GM20000 (cell line): ENCODE measurements around the gene SPTBN4.
"Not testable (repeated sequence)": the region's sequence is repeated elsewhere in the genome, so short reads cannot be mapped to it uniquely, and the experiment has no call there.

ENCODE experiments used
- DNase-seq: peaks from one replicate; pipeline ENCODE4 v3.0.0; 2012; ENCODE audit warnings: low spot score
- TF ChIP-seq, protein P1 (sequence below): IDR thresholded peaks from 2 replicates; pipeline ENCODE4 v1.5.1; 2012; ENCODE audit warnings: mild to moderate bottlenecking, control low read depth; ENCODE audit errors: extremely low read depth, missing control alignments

Gene SPTBN4

DNA sequence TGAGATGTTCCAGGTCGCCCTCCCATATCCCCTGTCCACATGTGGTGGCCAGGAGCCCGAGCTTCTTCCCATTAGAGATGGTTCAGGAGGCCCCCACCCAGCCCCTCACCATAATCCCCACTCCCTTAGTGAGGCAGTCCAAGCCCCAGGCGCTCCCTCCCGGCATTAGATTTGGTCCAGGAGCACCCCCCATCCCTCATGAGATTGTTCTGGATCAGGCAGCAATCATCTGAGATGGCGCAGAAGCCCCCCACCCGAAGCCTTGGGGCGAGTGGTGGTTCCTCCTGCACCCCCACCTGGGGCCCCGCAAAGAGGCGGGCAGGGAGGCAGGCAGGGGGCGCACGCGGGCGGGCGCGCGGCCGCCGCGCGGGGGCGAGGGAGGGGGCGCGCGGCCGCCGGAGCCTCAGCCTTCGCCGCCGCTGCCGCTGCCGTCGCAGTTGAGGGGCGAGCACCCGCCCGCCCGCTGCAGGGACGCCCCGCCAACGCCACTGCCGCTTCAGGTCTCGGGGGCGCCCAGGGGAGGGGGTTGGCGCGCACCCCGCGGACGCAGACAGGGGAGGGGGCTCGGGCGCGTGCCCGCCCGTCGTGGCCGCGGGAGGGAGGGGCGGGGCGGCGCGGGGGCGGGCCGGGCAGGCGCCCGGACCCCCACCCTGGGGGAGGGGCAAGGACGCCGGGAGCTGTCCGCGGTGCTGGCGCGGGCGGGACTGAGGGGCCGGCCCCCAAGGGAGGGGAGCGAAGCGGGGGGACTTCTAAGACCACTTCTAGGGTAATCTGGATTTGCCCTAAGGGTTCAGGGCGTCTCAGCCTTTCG is 63.5 kb downstream of the SPTBN4 start:
- TF ChIP-seq, protein P1, sequence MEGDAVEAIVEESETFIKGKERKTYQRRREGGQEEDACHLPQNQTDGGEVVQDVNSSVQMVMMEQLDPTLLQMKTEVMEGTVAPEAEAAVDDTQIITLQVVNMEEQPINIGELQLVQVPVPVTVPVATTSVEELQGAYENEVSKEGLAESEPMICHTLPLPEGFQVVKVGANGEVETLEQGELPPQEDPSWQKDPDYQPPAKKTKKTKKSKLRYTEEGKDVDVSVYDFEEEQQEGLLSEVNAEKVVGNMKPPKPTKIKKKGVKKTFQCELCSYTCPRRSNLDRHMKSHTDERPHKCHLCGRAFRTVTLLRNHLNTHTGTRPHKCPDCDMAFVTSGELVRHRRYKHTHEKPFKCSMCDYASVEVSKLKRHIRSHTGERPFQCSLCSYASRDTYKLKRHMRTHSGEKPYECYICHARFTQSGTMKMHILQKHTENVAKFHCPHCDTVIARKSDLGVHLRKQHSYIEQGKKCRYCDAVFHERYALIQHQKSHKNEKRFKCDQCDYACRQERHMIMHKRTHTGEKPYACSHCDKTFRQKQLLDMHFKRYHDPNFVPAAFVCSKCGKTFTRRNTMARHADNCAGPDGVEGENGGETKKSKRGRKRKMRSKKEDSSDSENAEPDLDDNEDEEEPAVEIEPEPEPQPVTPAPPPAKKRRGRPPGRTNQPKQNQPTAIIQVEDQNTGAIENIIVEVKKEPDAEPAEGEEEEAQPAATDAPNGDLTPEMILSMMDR = no peak
- peak; percentile 73 for DNase-seq

DNA sequence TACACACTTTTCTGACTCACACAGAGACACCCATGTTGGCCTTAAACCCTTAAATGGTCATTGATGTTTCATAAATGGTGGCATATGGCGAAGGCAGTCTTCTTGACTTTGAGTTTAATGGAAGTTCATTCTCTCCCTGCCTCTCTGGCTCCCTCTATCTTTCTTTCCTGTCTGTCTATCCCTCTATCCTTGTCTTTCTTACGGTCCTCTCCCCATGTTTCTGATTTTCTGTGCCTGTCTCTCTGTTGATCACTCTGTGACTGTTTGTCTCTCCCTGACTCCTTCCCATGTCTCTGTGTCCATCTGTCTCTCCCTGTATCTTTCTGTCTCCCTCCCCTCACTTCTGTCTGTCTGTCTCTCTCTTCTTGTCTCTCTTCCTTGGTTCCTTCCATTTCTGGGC is 66.7 kb downstream of the SPTBN4 start:
- DNase-seq = no peak

GRCh38 chr19:40534148-40534547 is 67.3 kb downstream of the SPTBN4 start:
- TF ChIP-seq, protein P1 = no peak
- DNase-seq = no peak

More for the DNA sequence above, 66.7 kb downstream of the SPTBN4 start:
- TF ChIP-seq, protein P1 = no peak

DNA sequence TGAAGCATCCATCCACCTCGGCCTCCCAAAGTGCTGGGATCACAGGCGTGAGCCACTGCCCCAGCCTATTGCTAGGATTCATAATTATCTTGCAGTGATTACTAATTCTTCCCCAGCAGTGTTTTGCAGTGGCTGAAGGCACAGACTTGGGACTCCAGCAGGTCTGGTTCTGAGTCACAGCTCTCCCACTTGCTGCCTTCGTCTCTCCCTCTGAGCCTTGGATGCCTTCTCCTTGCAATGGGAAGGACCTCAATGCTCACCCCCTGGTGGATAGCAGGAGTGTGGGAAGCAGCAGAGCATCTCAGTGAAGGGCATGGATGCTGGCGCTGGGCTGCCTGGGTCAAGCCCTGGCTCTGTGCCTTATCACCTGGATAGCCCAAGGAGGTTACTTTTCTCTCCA is 72.3 kb downstream of the SPTBN4 start:
- TF ChIP-seq, protein P1 = no peak
- DNase-seq = no peak

GRCh38 chr19:40542202-40542859 is 75.5 kb downstream of the SPTBN4 start:
- TF ChIP-seq, protein P1 = no peak
- DNase-seq = no peak

GRCh38 chr19:40543029-40543597 is 76.3 kb downstream of the SPTBN4 start:
- TF ChIP-seq, protein P1 = no peak
- DNase-seq = no peak

- DNase-seq = not testable (repeated sequence)
Measured at GRCh38 chr19:40546153-40546841, 79.5 kb downstream of the SPTBN4 start.

DNA sequence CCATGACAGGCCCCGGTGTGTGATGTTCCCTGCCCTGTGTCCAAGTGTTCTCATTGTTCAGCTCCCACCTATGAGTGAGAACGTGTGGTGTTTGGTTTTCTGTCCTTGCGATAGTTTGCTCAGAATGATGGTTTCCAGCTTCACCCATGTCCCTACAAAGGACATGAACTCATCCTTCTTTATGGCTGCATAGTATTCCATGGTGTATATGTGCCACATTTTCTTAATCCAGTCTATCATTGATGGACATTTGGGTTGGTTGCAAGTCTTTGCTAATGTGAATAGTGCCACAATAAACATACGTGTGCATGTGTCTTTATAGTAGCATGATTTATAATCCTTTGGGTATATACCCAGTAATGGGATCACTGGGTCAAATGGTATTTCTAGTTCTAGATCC is 80.4 kb downstream of the SPTBN4 start:
- not testable (repeated sequence) for DNase-seq
